Stimulated activated CD4-positive, alpha-beta T cell treated with anti-CD3 and anti-CD28 coated beads, TNF-alpha, amount 100 ng/mL, for 1 hour (primary cell): ENCODE measurements around the gene CCT2.
"Not testable (repeated sequence)": the region's sequence is repeated elsewhere in the genome, so short reads cannot be mapped to it uniquely, and the experiment has no call there.

ENCODE experiments used
- DNase-seq, 3 donors: peaks; one replicate each; pipeline ENCODE4 v3.0.0-alpha.2; 2020; ENCODE audit warnings: low read depth in 3 of 3, low spot score in 1 of 3

The CCT2 gene

GRCh38 chr12:69583203-69583602 is 2.1 kb upstream of the CCT2 start:
- DNase-seq = no peak

GRCh38 chr12:69588527-69588926 is 3.3 kb downstream of the CCT2 start:
- DNase-seq = no peak

GRCh38 chr12:69589082-69589481 is 3.8 kb downstream of the CCT2 start:
- no peak for DNase-seq

- no peak for DNase-seq
These were observed 10.4 kb downstream of the CCT2 start for GRCh38 chr12:69595689-69596088.

- no peak for DNase-seq
These were observed 13.0 kb downstream of the CCT2 start for GRCh38 chr12:69598174-69598753.

GRCh38 chr12:69600804-69601203 is 15.5 kb downstream of the CCT2 start:
- no peak for DNase-seq

GRCh38 chr12:69601962-69602685 is 16.9 kb downstream of the CCT2 start:
- no peak for DNase-seq

GRCh38 chr12:69602954-69603353 is 17.7 kb downstream of the CCT2 start:
- DNase-seq = no peak

- not testable (repeated sequence) for DNase-seq
These were observed 18.3 kb downstream of the CCT2 start for GRCh38 chr12:69603556-69603955.

- not testable (repeated sequence) for DNase-seq
These were observed 19.0 kb downstream of the CCT2 start for GRCh38 chr12:69604275-69604674.

GRCh38 chr12:69608114-69608513 is 22.9 kb downstream of the CCT2 start:
- DNase-seq = no peak

- no peak for DNase-seq
These were observed 24.9 kb downstream of the CCT2 start for GRCh38 chr12:69610126-69610525.

GRCh38 chr12:69610729-69611128 is 25.5 kb downstream of the CCT2 start, which contains the start of gene LRRC10:
TSS of gene LRRC10 (minus strand) at chr12:69610907. CDS start at chr12:69610838, 69 bp downstream.
- no peak for DNase-seq

GRCh38 chr12:69613351-69613750 is 28.1 kb downstream of the CCT2 start:
- DNase-seq = no peak

GRCh38 chr12:69616025-69616424 is 30.8 kb downstream of the CCT2 start:
- no peak for DNase-seq

- no peak for DNase-seq
These were observed 33.8 kb downstream of the CCT2 start for GRCh38 chr12:69619050-69619449.

GRCh38 chr12:69620077-69620476 is 34.8 kb downstream of the CCT2 start:
- DNase-seq = no peak

GRCh38 chr12:69620921-69621320 is 35.7 kb downstream of the CCT2 start:
- DNase-seq = no peak

- no peak for DNase-seq
These were observed 36.3 kb downstream of the CCT2 start for GRCh38 chr12:69621551-69621950.

- DNase-seq = no peak
These were observed 38.7 kb downstream of the CCT2 start for GRCh38 chr12:69623970-69624369.

GRCh38 chr12:69627501-69627900 is 42.2 kb downstream of the CCT2 start:
- no peak for DNase-seq

GRCh38 chr12:69630191-69630590 is 44.9 kb downstream of the CCT2 start:
- DNase-seq = no peak

- no peak for DNase-seq
These were observed 47.8 kb downstream of the CCT2 start for GRCh38 chr12:69633061-69633460.
